Esophagus squamous epithelium (tissue), 5 donors: ENCODE data around the gene EIF4EBP3. TPM values are rescaled to one million over a fixed set of nuclear protein-coding genes. Genes with fewer than 3 reads are reported as not detected.
"Not testable (repeated sequence)": the region's sequence is repeated elsewhere in the genome, so short reads cannot be mapped to it uniquely, and the experiment has no call there.

Source experiments
- DNase-seq: peaks from one replicate; lab custom pipeline; 2025; lab: John Stamatoyannopoulos, UW
- H3K27ac ChIP-seq, 4 donors: fragments of 200-600 bp; sonication (generic); one replicate each; pipeline ENCODE4 v1.5.1; 2016 to 2019; ENCODE audit warnings: mild to moderate bottlenecking in 1 of 4
- H3K27me3 ChIP-seq, 4 donors: fragments of 200-600 bp; sonication (generic); 1 replicate in 3 of 4; 2 replicates in 1 of 4; pipeline versions ENCODE4 v1.5.1 to v1.6.0; 2017 to 2021; ENCODE audit warnings: antibody characterized with exemption in 1 of 4
- H3K36me3 ChIP-seq, 3 donors: fragments of 200-600 bp; sonication (generic); one replicate each; pipeline ENCODE4 v1.5.1; 2016 to 2019
- H3K4me1 ChIP-seq, 3 donors: fragments of 200-600 bp; sonication (generic); one replicate each; pipeline ENCODE4 v1.5.1; 2017 to 2019
- H3K4me3 ChIP-seq, 4 donors: fragments of 200-600 bp; sonication (generic); 1 replicate in 3 of 4; 2 replicates in 1 of 4; pipeline ENCODE4 v1.5.1; 2016 to 2019; ENCODE audit warnings: mild to moderate bottlenecking in 2 of 4, moderate library complexity in 1 of 4
- H3K9me3 ChIP-seq, 3 donors: fragments of 200-600 bp; sonication (generic); one replicate each; pipeline ENCODE4 v1.5.1; 2016 to 2019
- CTCF ChIP-seq, 6 experiments: fragments of 450-650 bp in 4 of 6; fragments of 200-600 bp in 2 of 6; sonication (generic) in 2 of 6; IDR thresholded peaks; one replicate each; pipeline ENCODE4 v1.5.1; 2016 to 2019; ENCODE audit warnings: antibody characterized with exemption in 6 of 6, mild to moderate bottlenecking in 4 of 6, moderate library complexity in 4 of 6
- POLR2A ChIP-seq, 4 donors: fragments of 450-650 bp; IDR thresholded peaks; one replicate each; pipeline ENCODE4 v1.6.1; 2017; ENCODE audit warnings: antibody characterized with exemption in 4 of 4, mild to moderate bottlenecking in 4 of 4, moderate library complexity in 3 of 4
- WGBS, 2 donors: methylation state at CpG; one replicate each; pipeline ENCODE4 v1.1.5; 2018; 5-methylcytosine and 5-hydroxymethylcytosine counted together
- intact Hi-C: fragments of 100-400 bp; cut with DNase I; formaldehyde crosslinking; loops from one replicate; pipeline ENCODE4 v1.15.0; 2022
- total RNA-seq, 4 donors: library from RNA; depleted of rRNA; stranded (reverse); fragments of >200 nt; gene quantifications; one replicate each; pipeline ENCODE4 v1.1.0, GENCODE V29; 2016
- donor health status: DM: yes; HTN: yes; CAD: no.

Gene EIF4EBP3
- total RNA-seq, 4 donors from 2014 or later = 3.0 to 12.4 (median 6.2) TPM

GRCh38 chr5:140576776-140577201, 29.3 kb downstream of the EIF4EBP3 start:
- WGBS, 2 donors = 63 to 69% methylated on average over 2 of the region's 2 CpGs
- TF ChIP-seq POLR2A (IDR thresholded peaks at IDR 0.05) (no peak), CTCF (IDR thresholded peaks at IDR 0.05) (no peak)
- Histone ChIP-seq H3K27ac (peak overlapping the region in 3 of 4 donors; percentile 0 to 61 (median 31)), H3K9me3 (no peaks in the 10 kb centered on the region), H3K4me3 (no peak overlapping the region), H3K36me3 (no peaks in the 10 kb centered on the region), H3K27me3 (no peaks in the 10 kb centered on the region), H3K4me1 (peaks cover 0 to 3% (median 0%) of the 10 kb centered on the region in 3 donors)
- no peak for DNase-seq
- intact Hi-C loops = no loop called here

DNA sequence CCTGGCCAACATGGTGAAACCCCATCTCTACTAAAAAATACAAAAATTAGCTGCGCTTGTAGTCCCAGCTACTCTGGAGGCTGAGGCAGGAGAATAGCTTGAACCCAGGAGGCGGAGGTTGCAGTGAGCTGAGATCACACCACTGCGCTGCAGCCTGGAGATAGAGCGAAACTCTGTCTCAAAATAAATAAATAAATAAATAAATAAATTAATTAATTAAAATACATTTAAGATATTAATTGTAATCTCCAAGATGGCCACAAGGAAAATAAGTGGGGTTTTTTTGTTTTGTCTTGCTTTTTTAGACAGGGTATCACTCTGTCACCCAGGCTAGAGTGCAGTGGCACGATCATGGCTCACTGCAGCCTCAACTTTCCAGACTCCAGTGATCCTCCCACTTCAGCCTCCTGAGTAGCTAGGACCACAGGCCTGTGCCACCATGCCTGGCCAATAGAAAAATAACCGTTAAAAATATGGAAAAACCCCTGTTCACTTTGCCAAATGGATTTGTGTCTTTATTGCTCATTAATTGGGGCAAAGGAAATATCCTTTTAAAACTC, 31.8 kb downstream of the EIF4EBP3 start:
- H3K4me3 ChIP-seq, H3K36me3 ChIP-seq, H3K9me3 ChIP-seq, intact Hi-C loops, H3K27ac ChIP-seq, H3K27me3 ChIP-seq, H3K4me1 ChIP-seq, DNase-seq: not testable (repeated sequence)
- 88 to 91% methylated on average over 6 of the region's 6 CpGs for WGBS, 2 donors

DNA sequence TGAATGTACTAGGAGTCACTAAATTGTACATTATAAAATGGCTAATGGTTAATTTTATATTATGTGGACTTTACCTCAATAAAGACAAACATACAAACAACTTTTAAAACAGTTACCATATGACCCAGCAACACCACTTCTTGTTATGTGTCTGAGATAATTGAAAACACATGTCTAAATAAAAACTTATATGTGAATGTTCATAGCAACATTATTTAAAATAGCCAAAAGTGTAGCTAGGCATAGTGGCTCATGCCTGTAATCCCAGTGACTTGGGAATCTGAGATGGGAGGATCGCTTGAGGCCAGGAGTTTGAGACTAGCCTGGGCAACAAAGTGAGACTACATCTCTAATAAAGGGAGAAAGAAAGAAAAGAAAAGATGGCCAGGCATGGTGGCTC, 40.0 kb downstream of the EIF4EBP3 start:
- Histone ChIP-seq H3K9me3 (no peaks in the 10 kb centered on the region), H3K4me1 (peaks cover 0 to 27% (median 0%) of the 10 kb centered on the region in 3 donors), H3K27ac (no peak overlapping the region), H3K27me3 (no peaks in the 10 kb centered on the region), H3K4me3 (no peak overlapping the region), H3K36me3 (no peaks in the 10 kb centered on the region)
- 87 to 94% methylated on average over 1 of the region's 1 CpG for WGBS, 2 donors
- DNase-seq = no peak
- TF ChIP-seq CTCF (IDR thresholded peaks at IDR 0.05) (no peak), POLR2A (IDR thresholded peaks at IDR 0.05) (no peak)
- intact Hi-C loops = no loop called here

GRCh38 chr5:140588311-140589070, 41.0 kb downstream of the EIF4EBP3 start:
- H3K4me1 ChIP-seq = peaks cover 0 to 27% (median 0%) of the 10 kb centered on the region in 3 donors
- no peak for DNase-seq
- H3K36me3 ChIP-seq = no peaks in the 10 kb centered on the region
- no peak for TF ChIP-seq CTCF (IDR thresholded peaks at IDR 0.05)
- TF ChIP-seq POLR2A (IDR thresholded peaks at IDR 0.05) = no peak
- H3K4me3 ChIP-seq = no peak overlapping the region
- WGBS, 2 donors = 32 to 53% methylated on average over 5 of the region's 5 CpGs
- no peaks in the 10 kb centered on the region for H3K9me3 ChIP-seq
- H3K27ac ChIP-seq = peak overlapping the region in 3 of 4 donors; percentile 22 to 55 (median 36)
- no peaks in the 10 kb centered on the region for H3K27me3 ChIP-seq
- intact Hi-C loops = no loop called here

- Histone ChIP-seq H3K27ac (no peak overlapping the region), H3K9me3 (no peaks in the 10 kb centered on the region), H3K36me3 (no peaks in the 10 kb centered on the region), H3K4me1 (peaks cover 0 to 33% (median 6%) of the 10 kb centered on the region in 3 donors), H3K4me3 (no peak overlapping the region), H3K27me3 (no peaks in the 10 kb centered on the region)
- no peak for TF ChIP-seq POLR2A (IDR thresholded peaks at IDR 0.05)
- TF ChIP-seq CTCF (IDR thresholded peaks at IDR 0.05) = no peak
- WGBS, 2 donors = 68 to 70% methylated on average over 4 to 5 of the region's 7 CpGs
- intact Hi-C loops = no loop called here
- no peak for DNase-seq
Measured at GRCh38 chr5:140590861-140591260, 43.4 kb downstream of the EIF4EBP3 start.
